Endothelial cell of umbilical vein (primary cell): ENCODE data around the gene TBC1D14. TPM values are rescaled to one million over a fixed set of nuclear protein-coding genes. Genes with fewer than 3 reads are reported as not detected.

Experiments
- BruUV-seq: library from RNA; stranded (reverse); fragments of 400-500 nt; replicated peaks from 2 replicates; lab custom pipeline; 2021; lab: Mats Ljungman, UMichigan
- CTCF ChIA-PET: fragments of 300-600, 350-600 bp; sonication (Branson Sonifier 250); formaldehyde crosslinking; loops from one replicate; lab custom pipeline; 2021; ENCODE audit warnings: antibody characterized with exemption, inconsistent platforms; lab: Charles Lee
- POLR2A ChIA-PET: fragments of 300-600, 350-600 bp; sonication (Branson Sonifier 250); formaldehyde crosslinking; loops from one replicate; lab custom pipeline; 2021; ENCODE audit warnings: antibody characterized with exemption, inconsistent platforms; lab: Charles Lee
- DNase-seq: peaks from one replicate; pipeline ENCODE4 v3.0.0-alpha.2; 2011; ENCODE audit warnings: low read depth, low spot score
- FAIRE-seq: peaks from 2 replicates; lab custom pipeline; 2011; peaks lifted over from hg19 to GRCh38; lab: Jason Lieb, UNC
- H2AFZ ChIP-seq: 2 replicates; pipeline ENCODE4 v1.6.0; 2012; ENCODE audit warnings: low read depth, low read length, control low read depth, inconsistent platforms
- H3K27ac ChIP-seq: 2 replicates; pipeline ENCODE4 v1.5.1; 2011; ENCODE audit warnings: low read depth, mild to moderate bottlenecking, control low read depth, low read length, moderate library complexity; ENCODE audit not compliant: insufficient read depth
- H3K27me3 ChIP-seq, 2 experiments: 2 replicates each; pipeline versions ENCODE4 v1.6.0 to v1.6.1; 2011; ENCODE audit warnings: low read length in 2 of 2, mixed read lengths in 1 of 2; ENCODE audit not compliant: control insufficient read depth in 2 of 2, insufficient read depth in 2 of 2
- H3K36me3 ChIP-seq, 2 experiments: 2 replicates in 1 of 2; 3 replicates in 1 of 2; pipeline ENCODE4 v1.5.1; 2011; ENCODE audit warnings: low read length in 2 of 2, mild to moderate bottlenecking in 1 of 2, moderate library complexity in 1 of 2; ENCODE audit not compliant: control insufficient read depth in 2 of 2, insufficient read depth in 2 of 2; ENCODE audit errors: extremely low read depth in 1 of 2
- H3K4me1 ChIP-seq: 3 replicates; pipeline ENCODE4 v1.5.1; 2011; ENCODE audit warnings: mild to moderate bottlenecking, low read length; ENCODE audit not compliant: control insufficient read depth, insufficient read depth; ENCODE audit errors: extremely low read depth
- H3K4me2 ChIP-seq: 2 replicates; pipeline ENCODE4 v1.6.1; 2011; ENCODE audit warnings: low read length, control low read depth, mixed read lengths; ENCODE audit not compliant: insufficient read depth
- H3K4me3 ChIP-seq, 3 experiments: fragments of 200-600 bp in 1 of 3; sonication (generic), shearing (Covaris generic) in 1 of 3; replicated peaks in 1 of 3; 2 replicates each; pipeline ENCODE4 v1.5.1; 2011 to 2016; ENCODE audit warnings: control low read depth in 3 of 3, low read length in 3 of 3, mild to moderate bottlenecking in 2 of 3, inconsistent platforms in 1 of 3, low read depth in 1 of 3, moderate library complexity in 1 of 3; ENCODE audit not compliant: insufficient read depth in 1 of 3
- H3K79me2 ChIP-seq: 2 replicates; pipeline ENCODE4 v1.6.0; 2012; ENCODE audit warnings: low read length, inconsistent platforms; ENCODE audit not compliant: control insufficient read depth, insufficient read depth
- H3K9ac ChIP-seq: replicated peaks from 2 replicates; pipeline ENCODE3; 2011; ENCODE audit warnings: low read length, control low read depth; ENCODE audit not compliant: insufficient read depth; ENCODE audit errors: extremely low read depth
- H3K9me1 ChIP-seq: replicated peaks from 3 replicates; pipeline ENCODE4 v1.6.0; 2011; ENCODE audit warnings: mild to moderate bottlenecking, low read length; ENCODE audit not compliant: control insufficient read depth, insufficient read depth; ENCODE audit errors: extremely low read depth
- H3K9me3 ChIP-seq: replicated peaks from 2 replicates; pipeline ENCODE4 v1.5.1; 2012; ENCODE audit warnings: low read length, inconsistent platforms; ENCODE audit not compliant: control insufficient read depth, insufficient read depth
- H4K20me1 ChIP-seq: replicated peaks from 2 replicates; pipeline ENCODE3; 2011; ENCODE audit warnings: mild to moderate bottlenecking, low read length; ENCODE audit not compliant: control insufficient read depth, insufficient read depth; ENCODE audit errors: extremely low read depth
- EZH2 ChIP-seq: IDR thresholded peaks from 2 replicates; pipeline ENCODE4 v1.6.1; 2012; ENCODE audit warnings: borderline replicate concordance, low read depth, mild to moderate bottlenecking, moderate library complexity, low read length, inconsistent platforms; ENCODE audit not compliant: severe bottlenecking
- FOS ChIP-seq: IDR thresholded peaks from 2 replicates; pipeline ENCODE4 v1.6.1; 2011; ENCODE audit warnings: mild to moderate bottlenecking, low read length, moderate library complexity, borderline replicate concordance; ENCODE audit not compliant: insufficient read depth
- GATA2 ChIP-seq: IDR thresholded peaks from 2 replicates; pipeline ENCODE4 v1.7.0; 2011; ENCODE audit warnings: low read depth, mild to moderate bottlenecking, moderate library complexity, mixed read lengths, low read length; ENCODE audit not compliant: insufficient read length, insufficient read depth
- JUN ChIP-seq: IDR thresholded peaks from 2 replicates; pipeline ENCODE4 v1.6.1; 2011; ENCODE audit warnings: borderline replicate concordance, low read depth; ENCODE audit not compliant: insufficient read length, insufficient read depth
- MYC ChIP-seq: IDR thresholded peaks from one replicate; pipeline ENCODE4 v1.6.1; 2011; ENCODE audit warnings: mild to moderate bottlenecking, low read depth, low read length
- POLR2A ChIP-seq: IDR thresholded peaks from 2 replicates; pipeline ENCODE4 v1.6.1; 2012; ENCODE audit warnings: low read depth, mild to moderate bottlenecking, control low read depth, low read length
- POLR2AphosphoS5 ChIP-seq: IDR thresholded peaks from 2 replicates; pipeline ENCODE4 v1.6.1; 2012; ENCODE audit warnings: low read depth, mild to moderate bottlenecking, control low read depth, low read length, moderate library complexity; ENCODE audit not compliant: insufficient read depth
- dilution Hi-C: fragments of 300-500 bp; cut with MboI; formaldehyde crosslinking; loops from one replicate; pipeline ENCODE4 v1.15.0; 2019; ENCODE audit warnings: low sequenced_read_pairs; ENCODE audit not compliant: extremely low pct_ligation_motif_present
- intact Hi-C: fragments of 100-400 bp; cut with micrococcal nuclease; formaldehyde crosslinking; loops from one replicate; pipeline ENCODE4 v1.10.0; 2022
- polyA plus RNA-seq, 4 experiments: library from polyadenylated mRNA; depleted of rRNA in 3 of 4; stranded (reverse) in 3 of 4; unstranded in 1 of 4; fragments of >200 nt; gene quantifications; 2 replicates each; pipeline versions ENCODE4 v1.2.1 to v1.2.3, GENCODE V29; 2011 to 2012; ENCODE audit warnings: missing spikeins in 1 of 4
- total RNA-seq: library from RNA; stranded (reverse); gene quantifications from 2 replicates; pipeline ENCODE4 v1.2.3, GENCODE V29; 2021
- TF ChIP-seq, protein P1 (sequence below), 2 donors: IDR thresholded peaks; 1 replicate in 1 of 2; 2 replicates in 1 of 2; pipeline ENCODE4 v1.5.1; 2011; ENCODE audit warnings: low read length in 2 of 2, mild to moderate bottlenecking in 2 of 2, moderate library complexity in 2 of 2, control low read depth in 1 of 2, inconsistent platforms in 1 of 2, low read depth in 1 of 2; ENCODE audit not compliant: insufficient read depth in 1 of 2; ENCODE audit errors: extremely low read depth in 1 of 2
- TF ChIP-seq, protein P2 (sequence below): IDR thresholded peaks from 2 replicates; pipeline ENCODE4 v1.6.1; 2011; ENCODE audit not compliant: insufficient read depth, insufficient read length

Gene TBC1D14
- total and polyA plus RNA-seq, 2 donors (not counting 3 experiments of a cell fraction or from before 2014, with no cell fraction given), result 23.7 to 24.8 TPM

DNA sequence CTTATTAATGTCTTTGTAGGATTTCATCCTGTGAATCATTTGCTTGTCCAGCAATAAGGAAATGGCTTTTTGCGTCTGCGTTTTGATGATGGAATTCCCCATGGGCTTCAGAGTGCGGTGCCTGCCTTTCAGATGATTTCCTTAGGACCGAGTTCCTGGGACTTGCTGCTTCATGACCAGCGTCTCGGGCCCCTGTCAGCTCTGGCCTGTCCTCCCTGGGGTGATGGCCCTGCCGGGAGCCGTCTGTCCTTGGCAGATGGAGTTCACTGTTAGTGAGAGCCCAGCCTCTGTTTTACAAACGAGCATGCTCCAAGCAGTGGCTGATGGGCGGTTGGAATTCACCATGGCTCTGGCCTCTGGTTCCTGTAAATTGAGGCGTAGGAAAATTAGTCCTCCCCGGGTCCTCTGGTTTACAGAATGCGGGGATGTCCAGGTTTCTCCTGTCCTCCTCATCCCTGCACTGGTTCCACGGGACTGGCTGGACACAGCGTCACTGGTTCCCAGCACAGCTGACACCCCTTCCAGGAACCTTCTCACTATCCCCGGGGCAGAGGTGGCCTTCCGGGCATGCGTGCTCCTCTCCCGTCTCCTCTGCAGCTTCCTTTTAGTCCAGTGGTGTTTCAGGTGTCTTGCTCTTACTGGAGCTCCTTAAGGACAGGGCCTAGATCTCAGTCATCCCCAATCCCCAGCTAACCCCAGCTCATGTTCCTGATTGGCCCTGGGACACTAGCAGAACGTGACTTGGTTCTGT, 34.9 kb downstream of the TBC1D14 start:
- Histone ChIP-seq H3K4me1 (peaks cover 13% of the 10 kb centered on the region), H3K27me3 (no peaks in the 10 kb centered on the region), H2AFZ (no peak overlapping the region), H3K27ac (no peak overlapping the region), H3K4me2 (no peak overlapping the region), H3K9me1 (no peaks in the 10 kb centered on the region), H3K79me2 (no peaks in the 10 kb centered on the region), H3K9ac (no peak overlapping the region), H3K4me3 (no peak overlapping the region), H3K9me3 (no peaks in the 10 kb centered on the region), H4K20me1 (no peaks in the 10 kb centered on the region), H3K36me3 (no peaks in the 10 kb centered on the region)
- dilution Hi-C loops (no loop called here), intact Hi-C loops (no loop called here)
- TF ChIP-seq EZH2 (no peak), MYC (no peak)
- TF ChIP-seq, protein P1, sequence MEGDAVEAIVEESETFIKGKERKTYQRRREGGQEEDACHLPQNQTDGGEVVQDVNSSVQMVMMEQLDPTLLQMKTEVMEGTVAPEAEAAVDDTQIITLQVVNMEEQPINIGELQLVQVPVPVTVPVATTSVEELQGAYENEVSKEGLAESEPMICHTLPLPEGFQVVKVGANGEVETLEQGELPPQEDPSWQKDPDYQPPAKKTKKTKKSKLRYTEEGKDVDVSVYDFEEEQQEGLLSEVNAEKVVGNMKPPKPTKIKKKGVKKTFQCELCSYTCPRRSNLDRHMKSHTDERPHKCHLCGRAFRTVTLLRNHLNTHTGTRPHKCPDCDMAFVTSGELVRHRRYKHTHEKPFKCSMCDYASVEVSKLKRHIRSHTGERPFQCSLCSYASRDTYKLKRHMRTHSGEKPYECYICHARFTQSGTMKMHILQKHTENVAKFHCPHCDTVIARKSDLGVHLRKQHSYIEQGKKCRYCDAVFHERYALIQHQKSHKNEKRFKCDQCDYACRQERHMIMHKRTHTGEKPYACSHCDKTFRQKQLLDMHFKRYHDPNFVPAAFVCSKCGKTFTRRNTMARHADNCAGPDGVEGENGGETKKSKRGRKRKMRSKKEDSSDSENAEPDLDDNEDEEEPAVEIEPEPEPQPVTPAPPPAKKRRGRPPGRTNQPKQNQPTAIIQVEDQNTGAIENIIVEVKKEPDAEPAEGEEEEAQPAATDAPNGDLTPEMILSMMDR (IDR thresholded peaks at IDR 0.05; ENCODE audit: extremely low read depth in 1 of 2, insufficient read depth in 1 of 2, low read depth in 1 of 2, low read length in 2 of 2), result no peak
- DNase-seq (peak; percentile 26), FAIRE-seq (peak; percentile 55)
- no TSS peak for BruUV-seq
- POLR2A ChIA-PET, result no interaction called here
- CTCF ChIA-PET, result interaction anchor here (0.8 to 2.6 kb wide), 3 partner anchors 19 to 224 kb away, joined by 3 to 16 read pairs (median 3); no protein-coding TSS in a partner anchor

DNA sequence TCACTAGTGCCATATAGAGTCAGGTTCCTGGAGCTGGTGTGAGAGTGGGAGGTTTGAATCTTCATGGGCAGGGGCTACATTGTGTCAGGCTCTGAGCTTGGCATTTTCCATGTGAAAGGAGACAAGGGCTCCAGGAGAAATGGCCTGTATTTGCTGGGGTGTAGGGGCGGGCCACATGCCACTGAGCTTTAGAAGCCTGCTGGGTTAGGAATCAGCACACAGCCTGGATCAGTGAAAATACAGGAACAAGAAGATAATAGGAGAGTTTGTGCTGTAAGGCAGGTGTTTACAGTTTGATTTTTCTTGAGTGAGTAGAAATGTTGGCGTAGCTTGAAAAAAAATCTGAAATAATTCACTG, 35.4 kb downstream of the TBC1D14 start:
- Histone ChIP-seq H3K4me2 (no peak overlapping the region), H3K27me3 (no peaks in the 10 kb centered on the region), H3K9ac (no peak overlapping the region), H3K4me3 (no peak overlapping the region), H2AFZ (no peak overlapping the region), H4K20me1 (no peaks in the 10 kb centered on the region), H3K9me1 (no peaks in the 10 kb centered on the region), H3K4me1 (peaks cover 13% of the 10 kb centered on the region), H3K79me2 (no peaks in the 10 kb centered on the region), H3K27ac (no peak overlapping the region), H3K9me3 (no peaks in the 10 kb centered on the region), H3K36me3 (no peaks in the 10 kb centered on the region)
- intact Hi-C loops, result no loop called here
- FAIRE-seq (no peak), DNase-seq (no peak)
- dilution Hi-C loops, result no loop called here
- TF ChIP-seq MYC, result no peak
- no peak for TF ChIP-seq GATA2
- no peak for TF ChIP-seq EZH2
- no peak for TF ChIP-seq POLR2A
- TF ChIP-seq POLR2AphosphoS5, result no peak
- no peak for TF ChIP-seq JUN
- TF ChIP-seq, protein P1 (IDR thresholded peaks at IDR 0.05; ENCODE audit: extremely low read depth in 1 of 2, insufficient read depth in 1 of 2, low read depth in 1 of 2, low read length in 2 of 2), result no peak
- no peak for TF ChIP-seq FOS
- TF ChIP-seq, protein P2, sequence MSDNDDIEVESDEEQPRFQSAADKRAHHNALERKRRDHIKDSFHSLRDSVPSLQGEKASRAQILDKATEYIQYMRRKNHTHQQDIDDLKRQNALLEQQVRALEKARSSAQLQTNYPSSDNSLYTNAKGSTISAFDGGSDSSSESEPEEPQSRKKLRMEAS, result no peak
- no TSS peak for BruUV-seq
- ChIA-PET CTCF (interaction anchor here (0.6 to 2.6 kb wide), 5 partner anchors 18 to 228 kb away, joined by 3 to 16 read pairs (median 3); no protein-coding TSS in a partner anchor), POLR2A (no interaction called here)
